HL-60/S4 treated with phorbol 12-myristate 13-acetate at 8.2 ng/mL for 4 days and 3 days (cell line): ENCODE results near the gene PTPN6.

Experiments used
- in situ Hi-C: fragments of 300-500 bp; cut with MboI; formaldehyde crosslinking; loops from 2 replicates; pipeline ENCODE4 v1.15.0; 2022; ENCODE audit warnings: low sequenced_read_pairs

Gene PTPN6

GRCh38 chr12:6921996-6922946, 28.9 kb upstream of the PTPN6 start:
- in situ Hi-C loops = no loop called here

GRCh38 chr12:6923003-6923732, 28.0 kb upstream of the PTPN6 start:
- in situ Hi-C loops = no loop called here

GRCh38 chr12:6923851-6924250, 27.3 kb upstream of the PTPN6 start:
- in situ Hi-C loops = no loop called here

- in situ Hi-C loops = no loop called here
These were observed 26.0 kb upstream of the PTPN6 start for GRCh38 chr12:6925239-6925539.

- in situ Hi-C loops = no loop called here
These were observed 25.4 kb upstream of the PTPN6 start for GRCh38 chr12:6925540-6926279.

- in situ Hi-C loops = no loop called here
These were observed 23.7 kb upstream of the PTPN6 start, which contains the start of gene ATN1 for GRCh38 chr12:6927379-6928021. Gene ATN1 (plus strand): TSS chr12:6927959. CDS start chr12:6934002, 6,043 bp downstream.

- in situ Hi-C loops = no loop called here
These were observed 23.0 kb upstream of the PTPN6 start for GRCh38 chr12:6928022-6928702.

- in situ Hi-C loops = no loop called here
These were observed 22.3 kb upstream of the PTPN6 start for GRCh38 chr12:6928703-6929407.

GRCh38 chr12:6929466-6930452, 21.4 kb upstream of the PTPN6 start:
- in situ Hi-C loops = no loop called here

- in situ Hi-C loops = no loop called here
These were observed 18.4 kb upstream of the PTPN6 start for GRCh38 chr12:6932766-6933165.

- in situ Hi-C loops = no loop called here
These were observed 17.0 kb upstream of the PTPN6 start for GRCh38 chr12:6934110-6934509.

- in situ Hi-C loops = no loop called here
These were observed 15.6 kb upstream of the PTPN6 start for GRCh38 chr12:6935371-6936193.

GRCh38 chr12:6936194-6936635, 14.9 kb upstream of the PTPN6 start:
- in situ Hi-C loops = no loop called here

GRCh38 chr12:6936636-6937480, 14.3 kb upstream of the PTPN6 start:
- in situ Hi-C loops = no loop called here

- in situ Hi-C loops = no loop called here
These were observed 13.4 kb upstream of the PTPN6 start for GRCh38 chr12:6937481-6938352.
